Common myeloid progenitor, CD34-positive (primary cell): ENCODE measurements around the gene CDON.

Experiments used
- CTCF ChIA-PET: fragments of 350-600 bp; sonication (Branson Sonifier 250); formaldehyde crosslinking; loops from one replicate; lab custom pipeline; 2021; ENCODE audit warnings: antibody characterized with exemption; lab: Charles Lee
- POLR2A ChIA-PET: fragments of 350-600 bp; sonication (Branson Sonifier 250); formaldehyde crosslinking; loops from one replicate; lab custom pipeline; 2021; ENCODE audit warnings: antibody characterized with exemption; lab: Charles Lee
- DNase-seq, 3 donors: peaks; one replicate each; pipeline versions ENCODE4 v3.0.0 to v3.0.0-alpha.2; 2013
- H3K27ac ChIP-seq, 2 experiments: 1 replicate in 1 of 2; 2 replicates in 1 of 2; pipeline ENCODE4 v1.7.0; 2013; ENCODE audit warnings: inconsistent platforms in 2 of 2, low read length in 2 of 2, mild to moderate bottlenecking in 2 of 2, low read depth in 1 of 2, moderate library complexity in 1 of 2; ENCODE audit not compliant: severe bottlenecking in 2 of 2, insufficient read depth in 1 of 2, poor library complexity in 1 of 2
- H3K27me3 ChIP-seq, 5 experiments: replicated peaks in 2 of 5; 1 replicate in 3 of 5; 2 replicates in 2 of 5; pipeline versions ENCODE4 v1.6.1 to v1.7.0; 2013; ENCODE audit warnings: low read length in 4 of 5, mild to moderate bottlenecking in 2 of 5, moderate library complexity in 2 of 5, inconsistent platforms in 1 of 5; ENCODE audit not compliant: insufficient read depth in 5 of 5, control insufficient read depth in 4 of 5
- H3K36me3 ChIP-seq, 4 experiments: 1 replicate in 2 of 4; 2 replicates in 2 of 4; pipeline versions ENCODE4 v1.6.1 to v1.7.0; 2013; ENCODE audit warnings: low read length in 3 of 4, control low read depth in 1 of 4, mild to moderate bottlenecking in 1 of 4; ENCODE audit not compliant: control insufficient read depth in 4 of 4, insufficient read depth in 4 of 4
- H3K4me1 ChIP-seq, 4 experiments: 1 replicate in 3 of 4; 2 replicates in 1 of 4; pipeline versions ENCODE4 v1.6.1 to v1.7.1; 2013; ENCODE audit warnings: low read length in 3 of 4, mild to moderate bottlenecking in 3 of 4, control low read depth in 1 of 4, inconsistent platforms in 1 of 4, moderate library complexity in 1 of 4; ENCODE audit not compliant: control insufficient read depth in 4 of 4, insufficient read depth in 4 of 4; ENCODE audit errors: control extremely low read depth in 1 of 4
- H3K4me3 ChIP-seq, 7 experiments: 1 replicate in 4 of 7; 2 replicates in 3 of 7; pipeline versions ENCODE4 v1.5.1 to v1.7.0; 2013; ENCODE audit warnings: mild to moderate bottlenecking in 7 of 7, low read length in 6 of 7, moderate library complexity in 6 of 7, inconsistent platforms in 2 of 7, low read depth in 2 of 7, control low read depth in 1 of 7; ENCODE audit not compliant: insufficient read depth in 4 of 7, control insufficient read depth in 1 of 7; ENCODE audit errors: extremely low read depth in 1 of 7
- H3K9me3 ChIP-seq, 5 experiments: 1 replicate in 4 of 5; 2 replicates in 1 of 5; pipeline versions ENCODE4 v1.6.1 to v1.7.1; 2013; ENCODE audit warnings: low read length in 4 of 5, mild to moderate bottlenecking in 2 of 5, inconsistent platforms in 1 of 5, low read depth in 1 of 5, moderate library complexity in 1 of 5; ENCODE audit not compliant: control insufficient read depth in 4 of 5, insufficient read depth in 2 of 5; ENCODE audit errors: control extremely low read depth in 1 of 5
- WGBS: methylation state at CpG from one replicate; pipeline ENCODE4 v1.1.5; 2013; ENCODE audit not compliant: insufficient coverage; 5-methylcytosine and 5-hydroxymethylcytosine counted together

CDON gene

GRCh38 chr11:126083829-126084607 is 21.4 kb upstream of the CDON start:
- H3K9me3 ChIP-seq: no peaks in the 10 kb centered on the region
- ChIA-PET POLR2A (no interaction called here), CTCF (interaction anchor here (0.5 to 1.6 kb wide), 5 partner anchors 9 to 413 kb away, joined by 3 to 4 read pairs (median 3); no protein-coding TSS in a partner anchor)
- peaks cover 0 to 5% (median 0%) of the 10 kb centered on the region in 5 experiments for H3K27me3 ChIP-seq
- DNase-seq: peak in 2 of 3 donors; percentile 46 to 48
- WGBS: 64% methylated on average over 9 of the region's 12 CpGs
- no peak overlapping the region for H3K4me3 ChIP-seq
- H3K36me3 ChIP-seq: no peaks in the 10 kb centered on the region
- peaks cover 0 to 12% (median 11%) of the 10 kb centered on the region in 4 experiments for H3K4me1 ChIP-seq
- H3K27ac ChIP-seq: no peak overlapping the region

GRCh38 chr11:126082251-126083109 is 19.8 kb upstream of the CDON start:
- no peak overlapping the region for H3K27ac ChIP-seq
- DNase-seq: no peak
- ChIA-PET POLR2A (no interaction called here), CTCF (interaction anchor here (1.5 kb wide), 1 partner anchor 18 kb away, joined by 3 read pairs; no protein-coding TSS in a partner anchor)
- peaks cover 0 to 5% (median 0%) of the 10 kb centered on the region in 5 experiments for H3K27me3 ChIP-seq
- H3K4me3 ChIP-seq: no peak overlapping the region
- H3K4me1 ChIP-seq: peaks cover 0 to 12% (median 11%) of the 10 kb centered on the region in 4 experiments
- H3K9me3 ChIP-seq: no peaks in the 10 kb centered on the region
- no peaks in the 10 kb centered on the region for H3K36me3 ChIP-seq
- 84% methylated on average over 10 of the region's 17 CpGs for WGBS

GRCh38 chr11:126081915-126082250 is 19.2 kb upstream of the CDON start:
- POLR2A ChIA-PET: no interaction called here
- Histone ChIP-seq H3K9me3 (no peaks in the 10 kb centered on the region), H3K4me1 (peaks cover 0 to 12% (median 11%) of the 10 kb centered on the region in 4 experiments), H3K4me3 (no peak overlapping the region), H3K36me3 (no peaks in the 10 kb centered on the region), H3K27ac (no peak overlapping the region), H3K27me3 (peaks cover 0 to 5% (median 0%) of the 10 kb centered on the region in 5 experiments)
- CTCF ChIA-PET: interaction anchor here (1.5 kb wide), 1 partner anchor 18 kb away, joined by 3 read pairs; no protein-coding TSS in a partner anchor
- 78% methylated on average over 4 of the region's 4 CpGs for WGBS
- no peak for DNase-seq

GRCh38 chr11:126080161-126080941 is 17.7 kb upstream of the CDON start:
- DNase-seq: no peak
- Histone ChIP-seq H3K36me3 (no peaks in the 10 kb centered on the region), H3K4me1 (peaks cover 0 to 12% (median 11%) of the 10 kb centered on the region in 4 experiments), H3K27ac (no peak overlapping the region), H3K9me3 (no peaks in the 10 kb centered on the region), H3K27me3 (peaks cover 0 to 5% (median 4%) of the 10 kb centered on the region in 5 experiments), H3K4me3 (no peak overlapping the region)
- WGBS: 97% methylated on average over 6 of the region's 8 CpGs
- POLR2A ChIA-PET: no interaction called here
- CTCF ChIA-PET: interaction anchor here (0.5 kb wide), 1 partner anchor 281 kb away, joined by 3 read pairs; no protein-coding TSS in a partner anchor

GRCh38 chr11:126079621-126080124 is 17.0 kb upstream of the CDON start:
- WGBS: 80% methylated on average over 6 of the region's 6 CpGs
- H3K27me3 ChIP-seq: peaks cover 0 to 11% (median 7%) of the 10 kb centered on the region in 5 experiments

GRCh38 chr11:126076641-126077040 is 14.0 kb upstream of the CDON start:
- Histone ChIP-seq H3K36me3 (no peaks in the 10 kb centered on the region), H3K4me3 (no peak overlapping the region), H3K9me3 (no peaks in the 10 kb centered on the region), H3K4me1 (no peaks in the 10 kb centered on the region), H3K27ac (no peak overlapping the region), H3K27me3 (peaks cover 0 to 32% (median 7%) of the 10 kb centered on the region in 5 experiments)
- POLR2A ChIA-PET: no interaction called here
- CTCF ChIA-PET: no interaction called here
- DNase-seq: no peak
- WGBS: no CpG with 5 or more reads among the region's 1 CpG

More at GRCh38 chr11:126079621-126080124, 17.0 kb upstream of the CDON start:
- no peak overlapping the region for H3K4me3 ChIP-seq
- no peak overlapping the region for H3K27ac ChIP-seq
- H3K36me3 ChIP-seq: no peaks in the 10 kb centered on the region
- ChIA-PET CTCF (no interaction called here), POLR2A (no interaction called here)
- H3K4me1 ChIP-seq: peaks cover 0 to 12% (median 11%) of the 10 kb centered on the region in 4 experiments
- no peak for DNase-seq
- H3K9me3 ChIP-seq: no peaks in the 10 kb centered on the region
